Stimulated activated CD8-positive, alpha-beta memory T cell treated with anti-CD3 and anti-CD28 coated beads, Interleukin-7, amount 100 ng/mL, for 48 hours (primary cell): Measurements from ENCODE around the gene ANXA8L1.
"Not testable (repeated sequence)": the region's sequence is repeated elsewhere in the genome, so short reads cannot be mapped to it uniquely, and the experiment has no call there.

ENCODE experiments used
- DNase-seq, 2 donors: peaks; one replicate each; pipeline ENCODE4 v3.0.0-alpha.2; 2020; ENCODE audit warnings: low read depth in 1 of 2; ENCODE audit errors: extremely low read depth in 1 of 2

The ANXA8L1 gene, protein sequence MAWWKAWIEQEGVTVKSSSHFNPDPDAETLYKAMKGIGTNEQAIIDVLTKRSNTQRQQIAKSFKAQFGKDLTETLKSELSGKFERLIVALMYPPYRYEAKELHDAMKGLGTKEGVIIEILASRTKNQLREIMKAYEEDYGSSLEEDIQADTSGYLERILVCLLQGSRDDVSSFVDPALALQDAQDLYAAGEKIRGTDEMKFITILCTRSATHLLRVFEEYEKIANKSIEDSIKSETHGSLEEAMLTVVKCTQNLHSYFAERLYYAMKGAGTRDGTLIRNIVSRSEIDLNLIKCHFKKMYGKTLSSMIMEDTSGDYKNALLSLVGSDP

GRCh38 chr10:46375406-46375805 lies at the start of gene ANXA8L1:
Gene ANXA8L1 (plus strand): TSS chr10:46375776. CDS start chr10:46375852, 76 bp downstream.
- not testable (repeated sequence) for DNase-seq

- no peak for DNase-seq
Observed at GRCh38 chr10:46326066-46326465, 49.5 kb upstream of the ANXA8L1 start.

- no peak for DNase-seq
Observed at GRCh38 chr10:46326971-46327370, 48.6 kb upstream of the ANXA8L1 start.

DNA sequence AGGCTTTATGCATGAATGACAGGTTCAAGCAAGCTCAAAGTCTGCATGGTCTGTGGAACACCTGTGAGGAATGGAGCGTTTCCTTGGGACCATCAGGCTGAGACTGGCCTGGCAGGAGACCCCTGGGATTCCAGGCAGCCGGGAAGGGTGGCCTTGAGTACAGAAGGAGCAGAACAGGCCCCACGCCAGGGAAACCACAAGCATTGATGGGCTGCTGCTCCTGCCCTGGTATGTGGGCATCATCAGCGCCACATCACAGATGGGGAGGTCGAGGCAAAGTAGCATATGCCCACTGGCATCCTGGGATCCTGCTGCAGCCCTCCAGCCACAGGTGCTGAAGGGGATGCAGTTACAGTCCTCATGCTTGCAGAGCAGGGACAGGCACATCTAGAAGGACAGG lies 47.9 kb upstream of the ANXA8L1 start:
- no peak for DNase-seq

- no peak for DNase-seq
Observed at GRCh38 chr10:46328853-46329689, 46.5 kb upstream of the ANXA8L1 start.

DNA sequence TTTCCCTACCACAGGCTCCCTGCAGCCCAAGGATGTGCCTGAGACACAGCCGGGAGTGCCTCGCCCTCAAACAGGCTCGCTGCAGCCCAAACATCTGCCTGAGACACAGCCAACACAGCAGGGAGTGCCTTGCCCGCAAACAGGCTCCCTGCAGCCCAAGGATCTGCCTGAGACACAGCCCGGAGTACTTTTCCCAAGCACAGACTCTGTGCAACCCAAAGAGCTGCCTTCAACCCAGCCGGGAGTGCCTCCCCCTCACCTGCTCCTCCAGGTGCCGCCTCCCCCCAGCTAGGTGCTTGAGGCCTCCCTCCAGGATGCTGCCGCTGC lies 45.9 kb upstream of the ANXA8L1 start:
- DNase-seq, result no peak

DNA sequence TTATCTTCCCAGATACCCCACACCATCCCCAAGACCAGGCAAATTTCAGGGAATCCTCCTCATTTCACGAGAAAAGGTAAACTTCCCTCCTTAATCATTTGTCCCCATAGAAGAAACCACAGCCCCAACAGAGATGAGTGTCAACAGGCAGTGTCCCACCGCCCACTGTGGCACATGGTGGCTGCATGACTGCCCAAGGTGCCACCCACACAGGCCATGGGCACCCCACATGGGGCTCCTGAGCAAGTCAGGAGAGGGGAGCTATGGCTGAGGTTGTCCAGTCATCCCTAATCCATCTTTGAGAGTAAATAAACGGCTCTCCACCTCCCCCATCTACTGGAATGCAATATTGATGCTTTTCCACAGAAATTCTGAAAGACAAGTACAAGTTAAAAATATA lies 44.7 kb upstream of the ANXA8L1 start:
- DNase-seq, result no peak

DNA sequence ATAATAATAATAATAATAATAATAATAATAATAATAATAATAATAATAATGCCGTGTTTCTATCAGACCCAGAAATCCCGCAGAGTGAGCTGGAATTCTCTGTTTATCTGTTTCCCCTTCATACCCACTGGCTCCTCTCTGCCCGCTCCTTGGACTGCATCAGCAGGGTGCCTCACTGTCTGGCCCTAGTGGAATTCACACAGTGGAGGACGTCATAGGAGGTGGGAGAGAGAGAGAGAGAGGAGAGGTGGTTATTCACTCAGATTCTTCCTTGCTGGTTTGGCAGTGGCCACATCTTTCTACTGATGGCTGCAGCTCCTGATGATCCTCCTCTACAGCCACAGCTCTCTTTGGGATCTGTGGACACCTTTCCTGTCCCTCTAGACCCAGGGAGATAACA lies 10.1 kb upstream of the ANXA8L1 start:
- DNase-seq, result not testable (repeated sequence)

DNA sequence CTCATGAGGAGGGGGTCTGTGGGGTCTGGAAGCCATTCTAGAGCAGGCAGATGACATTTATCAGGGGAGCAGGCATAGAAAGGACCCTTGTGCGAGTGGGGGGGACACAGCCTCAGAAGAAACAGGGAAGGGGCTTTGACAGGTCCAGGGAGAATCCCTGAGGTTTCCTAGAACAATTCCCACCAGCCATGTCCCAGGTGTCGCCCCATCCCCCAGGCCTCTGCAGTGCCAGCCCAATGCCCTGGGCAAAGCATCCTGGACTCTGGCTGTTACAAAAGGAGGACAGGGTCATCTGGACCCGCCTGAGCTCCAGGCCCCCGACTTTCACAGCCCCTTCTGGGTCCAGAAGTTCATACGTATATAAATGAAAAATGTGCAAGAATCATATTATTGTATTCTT lies 8.4 kb upstream of the ANXA8L1 start:
- not testable (repeated sequence) for DNase-seq

GRCh38 chr10:46367666-46368240 lies 7.8 kb upstream of the ANXA8L1 start:
- not testable (repeated sequence) for DNase-seq

DNA sequence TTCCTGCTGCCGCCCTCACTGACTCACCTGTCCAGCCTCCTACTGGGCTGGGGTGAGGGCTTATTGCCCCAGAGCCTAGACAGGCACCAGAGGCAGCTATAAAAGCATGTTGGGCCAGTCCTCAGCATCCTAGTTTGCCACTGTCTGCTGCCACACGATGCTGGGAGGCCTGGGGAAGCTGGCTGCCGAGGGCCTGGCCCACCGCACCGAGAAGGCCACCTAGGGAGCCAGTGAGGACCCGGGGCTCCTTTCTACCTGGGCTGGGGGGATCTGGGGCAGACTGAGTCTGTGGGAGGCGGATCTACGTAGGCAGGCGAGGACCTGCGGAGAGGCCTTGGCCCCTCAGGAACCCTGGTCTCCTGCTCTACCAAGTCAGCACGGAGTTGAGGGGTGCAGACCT lies 6.6 kb upstream of the ANXA8L1 start:
- DNase-seq, result not testable (repeated sequence)

DNA sequence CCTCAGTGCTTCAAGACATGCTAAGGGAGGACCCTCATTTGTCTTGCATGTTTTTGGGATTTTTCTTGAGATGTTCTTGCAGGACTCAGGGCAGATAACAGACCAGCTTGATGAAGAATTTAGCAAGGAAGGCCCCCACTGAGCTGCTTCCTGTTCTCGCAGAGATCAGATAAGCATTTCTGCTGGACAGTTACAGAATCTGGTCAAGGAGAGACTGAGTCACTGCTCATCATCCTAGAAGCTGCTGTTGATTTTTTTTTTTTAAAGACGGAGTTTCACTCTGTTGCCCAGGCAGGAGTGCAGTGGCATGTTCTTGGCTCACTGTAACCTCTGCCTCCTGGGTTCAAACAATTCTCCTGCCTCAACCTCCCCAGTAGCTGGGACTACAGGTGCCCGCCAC lies 1.2 kb upstream of the ANXA8L1 start:
- not testable (repeated sequence) for DNase-seq

DNA sequence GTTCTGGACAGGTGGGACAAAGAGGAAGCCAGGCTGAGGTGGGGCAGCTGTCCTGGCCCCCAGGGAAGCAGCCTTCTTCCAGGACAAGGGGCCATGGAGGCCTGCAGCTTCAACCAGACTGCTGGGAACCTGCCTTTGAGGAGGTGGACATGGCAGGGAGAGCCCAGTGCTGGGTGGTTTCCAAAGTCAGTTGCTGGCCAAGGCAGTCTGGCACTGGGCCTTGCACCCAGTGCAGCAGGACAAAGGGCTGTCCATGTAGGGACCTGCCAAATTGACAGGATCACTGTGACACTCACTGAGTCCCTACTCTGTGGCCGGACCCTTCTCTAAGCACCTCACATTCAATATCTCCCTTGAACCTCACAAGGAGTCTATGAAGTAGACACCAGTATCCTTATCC lies 1.4 kb downstream of the ANXA8L1 start:
- not testable (repeated sequence) for DNase-seq

GRCh38 chr10:46377651-46378050 lies 2.1 kb downstream of the ANXA8L1 start:
- not testable (repeated sequence) for DNase-seq

- not testable (repeated sequence) for DNase-seq
Observed at GRCh38 chr10:46378108-46378507, 2.5 kb downstream of the ANXA8L1 start.

DNA sequence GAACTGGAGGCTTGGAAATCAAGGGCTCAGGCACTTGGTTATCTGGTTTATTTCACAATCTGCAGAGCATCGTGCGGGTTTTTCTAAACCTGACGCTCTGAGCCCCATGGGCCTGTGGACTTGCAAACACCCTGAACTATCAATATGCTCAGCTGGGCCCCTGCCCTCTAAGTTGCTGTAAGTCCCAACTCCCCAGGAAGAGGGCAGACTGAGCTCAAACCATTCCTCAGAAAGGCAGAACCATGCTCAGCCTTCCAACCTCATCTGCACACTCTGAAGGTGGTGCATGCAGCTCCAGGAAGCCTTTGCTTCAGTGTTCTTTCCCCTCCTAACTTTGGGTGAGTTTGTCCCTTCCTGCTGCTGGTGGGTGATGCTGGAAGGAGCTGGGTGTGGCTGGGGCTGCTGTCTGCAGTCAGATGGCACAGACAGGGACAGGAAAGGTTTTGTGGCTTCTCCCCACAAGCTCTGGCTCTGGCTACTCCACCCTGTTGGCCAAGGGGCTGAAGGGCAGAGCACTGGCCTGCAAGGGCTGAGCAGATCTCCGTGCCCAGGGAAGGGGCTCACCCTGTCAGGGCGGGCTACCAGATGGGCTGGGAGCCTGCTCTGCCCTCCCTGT lies 3.8 kb downstream of the ANXA8L1 start:
- DNase-seq, result not testable (repeated sequence)

DNA sequence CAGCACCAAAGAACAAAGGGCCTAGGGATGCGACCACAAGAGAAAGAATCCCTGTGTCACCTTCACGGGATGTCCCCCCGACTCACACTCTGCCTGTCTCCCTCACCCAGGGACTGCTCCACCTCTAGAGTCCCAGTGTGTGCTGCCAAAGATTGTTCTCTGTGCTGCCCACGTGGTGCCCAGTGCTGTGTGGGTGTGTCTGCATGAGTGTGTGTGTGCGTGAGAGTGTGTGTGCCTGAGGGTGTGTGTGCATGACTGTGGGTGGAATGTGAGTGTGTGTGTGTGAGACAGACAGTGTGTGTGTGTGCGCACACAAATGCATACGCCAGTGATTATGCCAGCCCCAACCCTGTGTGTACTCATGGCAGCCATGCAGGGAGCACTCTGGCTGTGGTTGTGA lies 10.3 kb downstream of the ANXA8L1 start:
- not testable (repeated sequence) for DNase-seq

GRCh38 chr10:46386694-46387093 lies 11.1 kb downstream of the ANXA8L1 start:
- DNase-seq, result not testable (repeated sequence)

- not testable (repeated sequence) for DNase-seq
Observed at GRCh38 chr10:46387309-46387902, 11.8 kb downstream of the ANXA8L1 start.

DNA sequence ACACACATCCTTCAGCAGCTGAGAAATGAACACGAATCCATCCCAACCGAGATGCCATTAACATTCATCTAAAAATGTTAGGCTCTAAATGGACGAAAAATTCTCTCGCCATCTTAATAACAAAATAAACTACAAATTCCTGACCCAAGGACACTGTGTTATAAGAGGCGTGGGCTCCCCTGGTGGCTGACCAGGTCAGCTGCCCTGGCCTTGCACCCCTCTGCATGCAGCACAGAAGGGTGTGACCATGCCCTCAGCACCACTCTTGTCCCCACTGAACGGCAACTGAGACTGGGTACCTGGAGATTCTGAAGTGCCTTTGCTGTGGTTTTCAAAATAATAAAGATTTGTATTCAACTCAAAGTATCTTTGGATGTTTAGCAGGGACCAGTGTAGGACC lies 15.8 kb downstream of the ANXA8L1 start:
- not testable (repeated sequence) for DNase-seq
